Measurements from ENCODE around the gene EFCAB11. TPM values are rescaled to one million over a fixed set of nuclear protein-coding genes. Genes with fewer than 3 reads are reported as not detected.

The EFCAB11 gene
- total RNA-seq, 1 experiment from 2014 or later = 15.5 TPM

DNA sequence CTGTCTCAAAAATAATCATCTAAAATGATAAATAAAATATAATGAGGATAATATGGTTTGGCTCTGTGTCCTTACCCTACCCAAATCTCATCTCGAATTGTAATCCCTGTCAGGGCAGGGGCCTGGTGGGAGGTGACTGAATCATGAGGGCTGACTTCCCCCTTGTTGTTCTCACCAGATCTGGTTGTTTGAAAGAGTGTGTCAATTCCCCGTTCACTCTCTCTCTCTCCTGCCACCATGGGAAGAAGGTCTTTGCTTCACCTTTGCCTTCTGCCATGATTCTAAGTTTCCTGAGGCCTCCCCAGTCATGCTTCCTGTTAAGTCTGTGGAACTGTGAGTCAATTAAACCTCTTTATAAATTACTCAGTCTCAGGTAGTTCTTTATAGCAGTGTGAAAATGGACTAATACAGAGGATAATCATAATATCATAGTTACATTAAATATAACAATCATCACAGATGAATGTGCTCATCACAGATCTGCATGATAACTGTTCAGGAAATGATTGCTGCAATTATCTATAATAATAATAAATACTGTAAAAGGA lies 12.6 kb downstream of the EFCAB11 start:
- no peaks in the 10 kb centered on the region; the same call in 1 of the 2 replicates for H3K27me3 Mint-ChIP-seq (ENCODE audit: low read depth)
- ChIA-PET POLR2A (no interaction called here), CTCF (no interaction called here)
- TF ChIP-seq RORB (CRISPR knock-in tag; IDR thresholded peaks at IDR 0.05) (no peak), ESRRA (CRISPR knock-in tag; IDR thresholded peaks at IDR 0.05; ENCODE audit: borderline replicate concordance) (no peak), SMAD3 (CRISPR knock-in tag; IDR thresholded peaks at IDR 0.05; ENCODE audit: borderline replicate concordance) (no peak), MYBL2 (CRISPR knock-in tag; IDR thresholded peaks at IDR 0.05) (no peak), IRF1 (CRISPR knock-in tag; IDR thresholded peaks at IDR 0.05) (no peak), ZNF416 (CRISPR knock-in tag; IDR thresholded peaks at IDR 0.05) (no peak), TEAD1 (CRISPR knock-in tag; IDR thresholded peaks at IDR 0.05) (no peak), MXD4 (CRISPR knock-in tag; IDR thresholded peaks at IDR 0.05; ENCODE audit: borderline replicate concordance) (no peak), IRF2 (CRISPR knock-in tag; IDR thresholded peaks at IDR 0.05; ENCODE audit: borderline replicate concordance, low read depth) (no peak), ZNF138 (CRISPR knock-in tag; conservative IDR thresholded peaks at IDR 0.05) (no peak), E2F1 (CRISPR knock-in tag; IDR thresholded peaks at IDR 0.05) (no peak), ZNF317 (CRISPR knock-in tag; IDR thresholded peaks at IDR 0.05; ENCODE audit: borderline replicate concordance, low read depth) (no peak), NR1H2 (CRISPR knock-in tag; IDR thresholded peaks at IDR 0.05) (no peak), ELF4 (CRISPR knock-in tag; IDR thresholded peaks at IDR 0.05; ENCODE audit: low read depth) (no peak), ATF1 (CRISPR knock-in tag; IDR thresholded peaks at IDR 0.05) (no peak)
- TF ChIP-seq, protein P1, sequence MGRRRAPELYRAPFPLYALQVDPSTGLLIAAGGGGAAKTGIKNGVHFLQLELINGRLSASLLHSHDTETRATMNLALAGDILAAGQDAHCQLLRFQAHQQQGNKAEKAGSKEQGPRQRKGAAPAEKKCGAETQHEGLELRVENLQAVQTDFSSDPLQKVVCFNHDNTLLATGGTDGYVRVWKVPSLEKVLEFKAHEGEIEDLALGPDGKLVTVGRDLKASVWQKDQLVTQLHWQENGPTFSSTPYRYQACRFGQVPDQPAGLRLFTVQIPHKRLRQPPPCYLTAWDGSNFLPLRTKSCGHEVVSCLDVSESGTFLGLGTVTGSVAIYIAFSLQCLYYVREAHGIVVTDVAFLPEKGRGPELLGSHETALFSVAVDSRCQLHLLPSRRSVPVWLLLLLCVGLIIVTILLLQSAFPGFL (CRISPR knock-in tag; IDR thresholded peaks at IDR 0.05; ENCODE audit: borderline replicate concordance) = no peak
- TF ChIP-seq, protein P2, sequence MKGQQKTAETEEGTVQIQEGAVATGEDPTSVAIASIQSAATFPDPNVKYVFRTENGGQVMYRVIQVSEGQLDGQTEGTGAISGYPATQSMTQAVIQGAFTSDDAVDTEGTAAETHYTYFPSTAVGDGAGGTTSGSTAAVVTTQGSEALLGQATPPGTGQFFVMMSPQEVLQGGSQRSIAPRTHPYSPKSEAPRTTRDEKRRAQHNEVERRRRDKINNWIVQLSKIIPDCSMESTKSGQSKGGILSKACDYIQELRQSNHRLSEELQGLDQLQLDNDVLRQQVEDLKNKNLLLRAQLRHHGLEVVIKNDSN (CRISPR knock-in tag; IDR thresholded peaks at IDR 0.05) = no peak
- H3K36me3 Mint-ChIP-seq = no peaks in the 10 kb centered on the region
- peaks cover 4% of the 10 kb centered on the region; the same call in 1 of the 2 replicates for H3K4me1 Mint-ChIP-seq
- ATAC-seq (no peak), DNase-seq (ENCODE audit: low spot score) (no peak)
- no peak overlapping the region for H3K27ac Mint-ChIP-seq
- no peaks in the 10 kb centered on the region for H3K9me3 Mint-ChIP-seq
- no peak overlapping the region for H3K4me3 Mint-ChIP-seq

DNA sequence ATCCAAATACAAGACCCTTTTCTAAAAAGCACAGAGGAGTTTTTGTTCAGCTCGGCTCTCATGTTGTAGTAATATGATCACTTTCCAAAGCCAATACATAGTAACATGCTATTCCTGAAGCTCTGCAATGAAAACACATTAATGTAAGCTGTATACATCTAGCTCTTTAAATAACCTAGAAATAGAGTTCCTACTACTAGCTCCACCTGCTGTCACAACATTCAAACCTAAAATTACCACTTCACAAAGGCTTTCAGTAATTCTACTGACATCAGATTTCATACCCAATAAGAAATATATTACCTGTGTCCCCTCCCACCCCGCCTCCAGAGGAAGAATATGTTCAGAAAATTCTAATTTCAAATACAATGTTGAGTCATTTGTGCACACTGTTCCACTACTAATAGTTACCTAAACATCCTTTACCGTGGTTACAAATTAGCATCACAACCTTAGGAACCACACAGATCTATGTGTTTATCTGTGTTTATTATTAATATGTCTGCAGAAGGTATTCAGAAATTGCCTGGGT lies 17.8 kb downstream of the EFCAB11 start:
- ATAC-seq = no peak
- no peak overlapping the region for H3K4me3 Mint-ChIP-seq
- CTCF ChIA-PET = interaction anchor here (1.0 kb wide), 2 partner anchors 18 to 896 kb away, joined by 4 to 7 read pairs; partner anchors contain the start of genes EFCAB11 and TDP1

More for the DNA sequence above, 17.8 kb downstream of the EFCAB11 start:
- DNase-seq (ENCODE audit: low spot score) = no peak
- no peaks in the 10 kb centered on the region for H3K36me3 Mint-ChIP-seq
- H3K27ac Mint-ChIP-seq = no peak overlapping the region
- TF ChIP-seq ZBTB21 (CRISPR knock-in tag; IDR thresholded peaks at IDR 0.05; ENCODE audit: borderline replicate concordance) (no peak), NR2C2 (CRISPR knock-in tag; IDR thresholded peaks at IDR 0.05) (no peak), ZSCAN18 (CRISPR knock-in tag; IDR thresholded peaks at IDR 0.05) (no peak), MAX (CRISPR knock-in tag; IDR thresholded peaks at IDR 0.05) (no peak)
- H3K9me3 Mint-ChIP-seq = no peaks in the 10 kb centered on the region
- POLR2A ChIA-PET = no interaction called here
- peaks cover 16% of the 10 kb centered on the region for H3K4me1 Mint-ChIP-seq
- no peaks in the 10 kb centered on the region for H3K27me3 Mint-ChIP-seq (ENCODE audit: low read depth)
